Endodermal cell (in vitro differentiated cells): ENCODE data around the gene IL1F10. TPM values are rescaled to one million over a fixed set of nuclear protein-coding genes. Genes with fewer than 3 reads are reported as not detected.

ENCODE experiments used
- DNase-seq: peaks from one replicate; pipeline ENCODE4 v3.0.0-alpha.2; 2017
- H3K27ac ChIP-seq: 2 replicates; pipeline ENCODE4 v1.5.1; 2013; ENCODE audit warnings: mild to moderate bottlenecking, low read depth, low read length, moderate library complexity
- H3K27me3 ChIP-seq: 2 replicates; pipeline ENCODE4 v1.6.1; 2013; ENCODE audit warnings: mild to moderate bottlenecking, low read length, moderate library complexity; ENCODE audit not compliant: insufficient read depth, control insufficient read depth, poor library complexity, severe bottlenecking
- H3K36me3 ChIP-seq: 2 replicates; pipeline ENCODE4 v1.7.0; 2013; ENCODE audit warnings: mild to moderate bottlenecking, low read length, moderate library complexity; ENCODE audit not compliant: control insufficient read depth, insufficient read depth
- H3K4me1 ChIP-seq: one replicate; pipeline ENCODE4 v1.7.0; 2013; ENCODE audit warnings: low read length; ENCODE audit not compliant: control insufficient read depth, insufficient read depth
- H3K4me3 ChIP-seq: 2 replicates; pipeline ENCODE4 v1.5.1; 2013; ENCODE audit warnings: mild to moderate bottlenecking, low read length, moderate library complexity
- H3K9ac ChIP-seq: 2 replicates; pipeline ENCODE4 v1.6.1; 2013; ENCODE audit warnings: mild to moderate bottlenecking, low read length, moderate library complexity; ENCODE audit not compliant: poor library complexity, severe bottlenecking; ENCODE audit errors: extremely low read depth
- H3K9me3 ChIP-seq: 2 replicates; pipeline ENCODE4 v1.6.1; 2013; ENCODE audit warnings: mild to moderate bottlenecking, low read length, moderate library complexity; ENCODE audit not compliant: control insufficient read depth
- H3K27ac Mint-ChIP-seq: 2 replicates; pipeline ENCODE4 v1.8.0; 2020; ENCODE audit warnings: mixed read lengths
- H3K27me3 Mint-ChIP-seq: 2 replicates; pipeline ENCODE4 v1.8.0; 2021; ENCODE audit warnings: mild to moderate bottlenecking, mixed read lengths; ENCODE audit not compliant: insufficient read depth
- H3K36me3 Mint-ChIP-seq: 2 replicates; pipeline ENCODE4 v1.8.0; 2020; ENCODE audit warnings: low read depth, mixed read lengths
- H3K4me1 Mint-ChIP-seq: 2 replicates; pipeline ENCODE4 v1.8.0; 2020; ENCODE audit warnings: mixed read lengths
- H3K4me3 Mint-ChIP-seq: 2 replicates; pipeline ENCODE4 v1.8.0; 2020; ENCODE audit warnings: mild to moderate bottlenecking, moderate library complexity, mixed read lengths
- H3K9me3 Mint-ChIP-seq: 2 replicates; pipeline ENCODE4 v1.8.0; 2020; ENCODE audit warnings: mild to moderate bottlenecking, mixed read lengths
- WGBS, 2 experiments: methylation state at CpG; one replicate each; pipeline versions ENCODE4 v1.1.5 to v1.1.7; 2013; ENCODE audit warnings: missing lambda C conversion rate in 2 of 2, mixed read lengths in 1 of 2; ENCODE audit not compliant: insufficient coverage in 1 of 2, insufficient read length in 1 of 2; 5-methylcytosine and 5-hydroxymethylcytosine counted together
- total RNA-seq, 2 donors: library from RNA; stranded (reverse); fragmentation: NEBNext Ultra II Directional in 1 of 2; extraction: Animal tissue kit (Norgen Biotek cat#: 25700) in 1 of 2; gene quantifications; 2 replicates in 1 of 2; 3 replicates in 1 of 2; pipeline ENCODE4 v1.2.1, GENCODE V29; 2021
- TF ChIP-seq, protein P1 (sequence below): fragments of 200-600 bp; sonication (generic); conservative IDR thresholded peaks from 2 replicates; pipeline ENCODE4 v1.5.0; 2021; ENCODE audit warnings: antibody characterized with exemption, mild to moderate bottlenecking

IL1F10 gene
- total RNA-seq, 2 donors from 2014 or later, result not detected

DNA sequence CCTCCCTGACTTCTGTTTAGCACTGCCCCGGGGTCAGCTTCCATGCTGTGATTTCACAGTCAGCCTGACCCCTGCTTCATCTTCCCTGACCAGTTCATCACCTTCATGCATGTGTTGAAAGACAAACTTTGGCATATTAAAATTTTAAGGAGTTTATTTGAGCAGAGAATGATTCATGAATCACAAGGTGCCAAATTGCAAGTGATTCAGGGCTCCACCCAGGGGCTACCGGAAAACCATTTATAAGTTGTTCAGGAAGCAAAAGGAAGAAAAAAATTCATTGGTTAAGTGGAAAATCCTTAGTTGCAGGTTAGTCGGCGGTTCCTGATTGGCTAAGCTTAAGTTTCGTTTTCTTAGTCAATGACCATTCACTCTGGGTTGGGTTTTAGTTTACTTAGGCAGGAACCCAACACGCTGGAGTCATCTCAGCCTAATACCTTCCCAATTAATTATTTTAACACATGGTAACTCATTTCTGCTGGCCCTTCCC lies 10.6 kb downstream of the IL1F10 start:
- peaks cover 31% of the 10 kb centered on the region for H3K27me3 Mint-ChIP-seq
- DNase-seq, result no peak
- H3K4me3 Mint-ChIP-seq, result no peak overlapping the region
- no peaks in the 10 kb centered on the region for H3K9me3 Mint-ChIP-seq
- no peak overlapping the region for H3K9ac ChIP-seq
- no peaks in the 10 kb centered on the region for H3K4me1 ChIP-seq
- WGBS, 2 experiments, result 87 to 88% methylated on average over 6 of the region's 6 CpGs
- no peak overlapping the region for H3K27ac Mint-ChIP-seq
- no peak overlapping the region for H3K4me3 ChIP-seq
- peaks cover 23% of the 10 kb centered on the region for H3K27me3 ChIP-seq
- TF ChIP-seq, protein P1, sequence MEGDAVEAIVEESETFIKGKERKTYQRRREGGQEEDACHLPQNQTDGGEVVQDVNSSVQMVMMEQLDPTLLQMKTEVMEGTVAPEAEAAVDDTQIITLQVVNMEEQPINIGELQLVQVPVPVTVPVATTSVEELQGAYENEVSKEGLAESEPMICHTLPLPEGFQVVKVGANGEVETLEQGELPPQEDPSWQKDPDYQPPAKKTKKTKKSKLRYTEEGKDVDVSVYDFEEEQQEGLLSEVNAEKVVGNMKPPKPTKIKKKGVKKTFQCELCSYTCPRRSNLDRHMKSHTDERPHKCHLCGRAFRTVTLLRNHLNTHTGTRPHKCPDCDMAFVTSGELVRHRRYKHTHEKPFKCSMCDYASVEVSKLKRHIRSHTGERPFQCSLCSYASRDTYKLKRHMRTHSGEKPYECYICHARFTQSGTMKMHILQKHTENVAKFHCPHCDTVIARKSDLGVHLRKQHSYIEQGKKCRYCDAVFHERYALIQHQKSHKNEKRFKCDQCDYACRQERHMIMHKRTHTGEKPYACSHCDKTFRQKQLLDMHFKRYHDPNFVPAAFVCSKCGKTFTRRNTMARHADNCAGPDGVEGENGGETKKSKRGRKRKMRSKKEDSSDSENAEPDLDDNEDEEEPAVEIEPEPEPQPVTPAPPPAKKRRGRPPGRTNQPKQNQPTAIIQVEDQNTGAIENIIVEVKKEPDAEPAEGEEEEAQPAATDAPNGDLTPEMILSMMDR, result no peak
- no peaks in the 10 kb centered on the region for H3K4me1 Mint-ChIP-seq
- no peak overlapping the region for H3K27ac ChIP-seq
- H3K36me3 Mint-ChIP-seq, result no peaks in the 10 kb centered on the region
- no peaks in the 10 kb centered on the region for H3K9me3 ChIP-seq
- no peaks in the 10 kb centered on the region for H3K36me3 ChIP-seq

GRCh38 chr2:113079131-113079530 lies 11.4 kb downstream of the IL1F10 start:
- H3K27ac ChIP-seq, result no peak overlapping the region
- no peaks in the 10 kb centered on the region for H3K4me1 Mint-ChIP-seq

GRCh38 chr2:113080134-113080533 lies 12.4 kb downstream of the IL1F10 start:
- no peak overlapping the region for H3K9ac ChIP-seq
- DNase-seq, result peak; percentile 91
- Mint-ChIP-seq H3K4me3 (no peak overlapping the region), H3K27ac (no peak overlapping the region), H3K4me1 (no peaks in the 10 kb centered on the region), H3K27me3 (peaks cover 36% of the 10 kb centered on the region), H3K36me3 (no peaks in the 10 kb centered on the region), H3K9me3 (no peaks in the 10 kb centered on the region)
- H3K27me3 ChIP-seq, result peaks cover 36% of the 10 kb centered on the region
- no peaks in the 10 kb centered on the region for H3K4me1 ChIP-seq
- H3K9me3 ChIP-seq, result no peaks in the 10 kb centered on the region
- no peak overlapping the region for H3K4me3 ChIP-seq
- TF ChIP-seq, protein P1, result peak; percentile 88
- 0 to 45% methylated on average over 2 to 9 of the region's 9 CpGs for WGBS, 2 experiments
- H3K36me3 ChIP-seq, result no peaks in the 10 kb centered on the region
- H3K27ac ChIP-seq, result no peak overlapping the region

More at GRCh38 chr2:113079131-113079530, 11.4 kb downstream of the IL1F10 start:
- Histone ChIP-seq H3K27me3 (peaks cover 30% of the 10 kb centered on the region), H3K4me3 (no peak overlapping the region), H3K9ac (no peak overlapping the region), H3K36me3 (no peaks in the 10 kb centered on the region), H3K9me3 (no peaks in the 10 kb centered on the region), H3K4me1 (no peaks in the 10 kb centered on the region)
- no peak overlapping the region for H3K27ac Mint-ChIP-seq
- no peaks in the 10 kb centered on the region for H3K9me3 Mint-ChIP-seq
- 83 to 87% methylated on average over 1 to 4 of the region's 4 CpGs for WGBS, 2 experiments
- TF ChIP-seq, protein P1, result no peak
- H3K36me3 Mint-ChIP-seq, result no peaks in the 10 kb centered on the region
- H3K27me3 Mint-ChIP-seq, result peaks cover 33% of the 10 kb centered on the region
- DNase-seq, result no peak
- H3K4me3 Mint-ChIP-seq, result no peak overlapping the region
